Measurements from ENCODE around the gene ZNF521. TPM values are rescaled to one million over a fixed set of nuclear protein-coding genes. Genes with fewer than 3 reads are reported as not detected.

ZNF521 gene
- total RNA-seq, 1 experiment from 2014 or later, result not detected

GRCh38 chr18:25099895-25100294 lies 252.1 kb downstream of the ZNF521 start:
- TF ChIP-seq EZH2 (IDR thresholded peaks at IDR 0.05; ENCODE audit: borderline replicate concordance, low read depth, low read length, poor library complexity, severe bottlenecking), result no peak
- TF ChIP-seq CTCF (conservative IDR thresholded peaks at IDR 0.05; ENCODE audit: low read depth, low read length), result no peak
- H3K4me1 ChIP-seq (ENCODE audit: insufficient read depth, low read length, poor library complexity, severe bottlenecking), result no peaks in the 10 kb centered on the region
- no peaks in the 10 kb centered on the region for H3K27me3 ChIP-seq (replicated peaks; ENCODE audit: insufficient read depth, low read depth, low read length, poor library complexity)
- BruUV-seq (replicated peaks), result no TSS peak
- H3K9me3 ChIP-seq (ENCODE audit: low read depth, low read length, poor library complexity, severe bottlenecking), result no peaks in the 10 kb centered on the region
- H3K27ac ChIP-seq (ENCODE audit: low read depth, low read length, poor library complexity, severe bottlenecking), result no peak overlapping the region
- CTCF ChIA-PET, result no interaction called here
- DNase-seq (ENCODE audit: low spot score), result no peak
- intact Hi-C loops (cut with micrococcal nuclease; ENCODE audit: unreplicated experiment), result no loop called here
- H3K4me3 ChIP-seq (ENCODE audit: low read depth, low read length, poor library complexity, severe bottlenecking), result no peak overlapping the region
- H3K36me3 ChIP-seq (ENCODE audit: insufficient read depth, low read length, poor library complexity, severe bottlenecking), result no peaks in the 10 kb centered on the region
- POLR2A ChIA-PET (ENCODE audit: low non-redundant PET), result no interaction called here

- ChIA-PET CTCF (no interaction called here), POLR2A (ENCODE audit: low non-redundant PET) (no interaction called here)
- no TSS peak for BruUV-seq (replicated peaks)
- no peaks in the 10 kb centered on the region for H3K9me3 ChIP-seq (ENCODE audit: low read depth, low read length, poor library complexity, severe bottlenecking)
- DNase-seq (ENCODE audit: low spot score), result no peak
- intact Hi-C loops (cut with micrococcal nuclease; ENCODE audit: unreplicated experiment), result no loop called here
- TF ChIP-seq CTCF (conservative IDR thresholded peaks at IDR 0.05; ENCODE audit: low read depth, low read length) (no peak), EZH2 (IDR thresholded peaks at IDR 0.05; ENCODE audit: borderline replicate concordance, low read depth, low read length, poor library complexity, severe bottlenecking) (no peak)
- no peaks in the 10 kb centered on the region for H3K36me3 ChIP-seq (ENCODE audit: insufficient read depth, low read length, poor library complexity, severe bottlenecking)
- H3K4me3 ChIP-seq (ENCODE audit: low read depth, low read length, poor library complexity, severe bottlenecking), result no peak overlapping the region
- no peaks in the 10 kb centered on the region for H3K27me3 ChIP-seq (replicated peaks; ENCODE audit: insufficient read depth, low read depth, low read length, poor library complexity)
- H3K27ac ChIP-seq (ENCODE audit: low read depth, low read length, poor library complexity, severe bottlenecking), result no peak overlapping the region
- no peaks in the 10 kb centered on the region for H3K4me1 ChIP-seq (ENCODE audit: insufficient read depth, low read length, poor library complexity, severe bottlenecking)
These were observed 254.4 kb downstream of the ZNF521 start for GRCh38 chr18:25097569-25098056.

DNA sequence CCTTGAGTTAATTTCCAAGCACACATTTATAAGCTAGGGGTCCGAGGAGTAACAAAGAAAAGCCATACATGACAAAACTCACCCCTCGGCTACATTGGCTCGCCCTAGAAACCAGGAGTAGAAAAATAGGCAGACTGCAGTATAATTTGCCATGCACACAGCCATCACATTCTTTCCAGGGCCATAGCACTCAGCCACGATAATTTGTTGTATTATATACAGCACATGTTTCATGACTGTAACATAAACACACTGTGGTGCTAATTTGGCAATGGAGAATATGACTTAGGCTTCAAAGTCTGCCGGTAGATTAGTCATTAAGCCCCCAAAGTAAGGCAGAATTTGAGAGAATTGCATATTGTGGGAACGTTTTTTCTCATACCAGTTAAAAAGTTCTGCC lies 254.9 kb downstream of the ZNF521 start:
- BruUV-seq (replicated peaks), result no TSS peak
- POLR2A ChIA-PET (ENCODE audit: low non-redundant PET), result no interaction called here
- CTCF ChIA-PET, result no interaction called here
- no peak overlapping the region for H3K4me3 ChIP-seq (ENCODE audit: low read depth, low read length, poor library complexity, severe bottlenecking)
- no peak for TF ChIP-seq CTCF (conservative IDR thresholded peaks at IDR 0.05; ENCODE audit: low read depth, low read length)
- no peak for TF ChIP-seq EZH2 (IDR thresholded peaks at IDR 0.05; ENCODE audit: borderline replicate concordance, low read depth, low read length, poor library complexity, severe bottlenecking)
- H3K36me3 ChIP-seq (ENCODE audit: insufficient read depth, low read length, poor library complexity, severe bottlenecking), result no peaks in the 10 kb centered on the region
- intact Hi-C loops (cut with micrococcal nuclease; ENCODE audit: unreplicated experiment), result no loop called here
- no peaks in the 10 kb centered on the region for H3K4me1 ChIP-seq (ENCODE audit: insufficient read depth, low read length, poor library complexity, severe bottlenecking)
- no peaks in the 10 kb centered on the region for H3K9me3 ChIP-seq (ENCODE audit: low read depth, low read length, poor library complexity, severe bottlenecking)
- no peak for DNase-seq (ENCODE audit: low spot score)
- no peak overlapping the region for H3K27ac ChIP-seq (ENCODE audit: low read depth, low read length, poor library complexity, severe bottlenecking)
- no peaks in the 10 kb centered on the region for H3K27me3 ChIP-seq (replicated peaks; ENCODE audit: insufficient read depth, low read depth, low read length, poor library complexity)
